Activated naive CD4-positive, alpha-beta T cell treated with anti-CD3 and anti-CD28 coated beads, Interleukin-2, amount 50 U/mL, for 24 hours (primary cell): Measurements from ENCODE around the gene RNF167.

Experiments used
- H3K27ac Mint-ChIP-seq: one replicate; pipeline ENCODE4 v1.8.0; 2021; ENCODE audit warnings: mild to moderate bottlenecking, mixed read lengths
- H3K27me3 Mint-ChIP-seq: one replicate; pipeline ENCODE4 v1.8.0; 2021; ENCODE audit warnings: mixed read lengths
- H3K36me3 Mint-ChIP-seq: one replicate; pipeline ENCODE4 v1.8.0; 2021; ENCODE audit warnings: mixed read lengths
- H3K4me1 Mint-ChIP-seq: one replicate; pipeline ENCODE4 v1.8.0; 2021; ENCODE audit warnings: mixed read lengths
- H3K4me3 Mint-ChIP-seq: one replicate; pipeline ENCODE4 v1.8.0; 2021; ENCODE audit warnings: mild to moderate bottlenecking, mixed read lengths
- H3K9me3 Mint-ChIP-seq: one replicate; pipeline ENCODE4 v1.8.0; 2021; ENCODE audit warnings: mixed read lengths

RNF167 gene

GRCh38 chr17:4971826-4972225 lies 31.8 kb downstream of the RNF167 start:
- Mint-ChIP-seq H3K4me1 (peaks cover 31% of the 10 kb centered on the region), H3K27me3 (no peaks in the 10 kb centered on the region), H3K27ac (peak overlapping the region; percentile 57)

DNA sequence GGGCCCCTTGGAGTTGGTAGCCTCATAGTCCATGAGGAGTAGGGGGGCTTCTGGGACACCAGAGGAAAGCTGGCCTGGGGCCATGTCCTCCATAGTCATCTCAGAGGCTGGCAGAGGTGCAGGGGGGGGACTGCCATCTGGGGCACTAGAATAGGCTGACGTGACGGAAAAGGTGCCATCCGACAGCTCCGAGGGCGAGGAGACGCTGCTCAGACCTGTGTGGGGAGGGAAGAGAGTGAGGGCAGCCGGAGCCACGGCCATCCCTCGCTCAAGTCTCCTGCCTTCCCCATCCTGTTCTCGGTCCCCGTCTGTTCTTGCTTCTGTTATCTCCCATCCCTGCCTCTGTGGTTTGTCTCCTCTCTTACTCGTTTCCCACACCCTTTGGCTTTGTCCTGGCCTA lies 32.3 kb downstream of the RNF167 start:
- H3K4me3 Mint-ChIP-seq: no peak overlapping the region
- H3K36me3 Mint-ChIP-seq: peaks cover 21% of the 10 kb centered on the region
- H3K27ac Mint-ChIP-seq: peak overlapping the region; percentile 81
- H3K9me3 Mint-ChIP-seq: no peaks in the 10 kb centered on the region
- H3K4me1 Mint-ChIP-seq: peaks cover 31% of the 10 kb centered on the region
- H3K27me3 Mint-ChIP-seq: no peaks in the 10 kb centered on the region

More at GRCh38 chr17:4971826-4972225, 31.8 kb downstream of the RNF167 start:
- H3K9me3 Mint-ChIP-seq: no peaks in the 10 kb centered on the region
- no peak overlapping the region for H3K4me3 Mint-ChIP-seq
- peaks cover 21% of the 10 kb centered on the region for H3K36me3 Mint-ChIP-seq

DNA sequence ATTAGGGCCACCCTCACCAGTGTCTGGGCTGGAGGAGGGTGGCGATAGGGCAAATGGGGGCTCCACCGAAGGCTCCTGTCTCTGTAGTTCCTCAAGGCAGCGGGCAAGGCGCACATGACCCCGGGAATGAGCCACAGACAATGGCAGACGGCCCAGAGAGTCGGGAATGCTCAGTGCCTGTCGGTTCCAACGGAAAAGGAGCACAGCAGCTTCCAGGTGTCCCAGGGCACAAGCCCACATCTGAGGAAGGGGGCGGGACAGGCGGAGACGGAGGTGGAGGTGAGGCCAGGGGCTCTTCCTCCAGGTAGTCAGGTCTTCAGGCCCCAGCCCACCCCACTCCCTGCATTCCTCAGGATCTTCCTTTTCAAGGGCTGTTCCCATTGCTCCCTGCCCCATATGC lies 32.7 kb downstream of the RNF167 start:
- H3K4me1 Mint-ChIP-seq: peaks cover 31% of the 10 kb centered on the region
- H3K36me3 Mint-ChIP-seq: peaks cover 21% of the 10 kb centered on the region
- H3K27ac Mint-ChIP-seq: peak overlapping the region; percentile 81
- no peaks in the 10 kb centered on the region for H3K27me3 Mint-ChIP-seq
- no peak overlapping the region for H3K4me3 Mint-ChIP-seq
- no peaks in the 10 kb centered on the region for H3K9me3 Mint-ChIP-seq

- H3K9me3 Mint-ChIP-seq: no peaks in the 10 kb centered on the region
- peak overlapping the region; percentile 35 for H3K27ac Mint-ChIP-seq
- H3K4me1 Mint-ChIP-seq: peaks cover 31% of the 10 kb centered on the region
- no peak overlapping the region for H3K4me3 Mint-ChIP-seq
- H3K27me3 Mint-ChIP-seq: no peaks in the 10 kb centered on the region
- H3K36me3 Mint-ChIP-seq: peaks cover 23% of the 10 kb centered on the region
Measured at GRCh38 chr17:4973256-4974114, 33.4 kb downstream of the RNF167 start.

DNA sequence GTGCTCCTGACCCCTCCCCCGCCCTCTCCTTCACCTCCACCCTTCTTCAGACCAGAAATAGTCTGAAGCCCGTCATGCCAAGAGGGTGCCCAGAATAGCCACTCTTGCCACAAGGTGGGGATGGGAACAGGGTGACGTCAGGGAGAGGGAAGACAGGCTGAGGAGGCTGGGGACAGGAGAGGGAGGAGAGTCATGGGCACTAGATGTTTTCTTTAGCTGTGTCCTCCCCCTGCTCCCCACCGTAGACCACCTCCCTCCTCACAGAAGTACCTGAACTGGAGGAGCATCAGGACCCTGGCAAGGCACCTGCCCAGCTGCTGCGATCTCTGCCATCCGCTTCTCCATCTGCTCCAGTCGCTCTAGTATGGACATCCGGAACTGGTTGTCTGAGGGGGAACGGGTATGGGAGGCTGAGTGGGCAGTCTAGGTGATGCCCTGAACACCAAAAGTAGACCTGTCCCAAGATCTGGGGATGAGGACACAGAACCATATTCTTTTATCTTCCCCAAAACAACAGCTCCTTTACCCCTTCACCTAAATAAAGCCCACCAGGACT lies 34.1 kb downstream of the RNF167 start:
- Mint-ChIP-seq H3K4me3 (no peak overlapping the region), H3K27me3 (no peaks in the 10 kb centered on the region), H3K9me3 (no peaks in the 10 kb centered on the region), H3K4me1 (peaks cover 26% of the 10 kb centered on the region), H3K27ac (peak overlapping the region; percentile 76), H3K36me3 (peaks cover 18% of the 10 kb centered on the region)

GRCh38 chr17:4978726-4979125 lies 38.7 kb downstream of the RNF167 start:
- H3K27me3 Mint-ChIP-seq: no peaks in the 10 kb centered on the region
- H3K27ac Mint-ChIP-seq: no peak overlapping the region
- peaks cover 19% of the 10 kb centered on the region for H3K36me3 Mint-ChIP-seq
- no peak overlapping the region for H3K4me3 Mint-ChIP-seq
- H3K9me3 Mint-ChIP-seq: no peaks in the 10 kb centered on the region
- peaks cover 21% of the 10 kb centered on the region for H3K4me1 Mint-ChIP-seq

- Mint-ChIP-seq H3K9me3 (no peaks in the 10 kb centered on the region), H3K4me1 (peaks cover 24% of the 10 kb centered on the region), H3K4me3 (peak overlapping the region; percentile 45), H3K27ac (peak overlapping the region; percentile 88), H3K36me3 (peaks cover 14% of the 10 kb centered on the region), H3K27me3 (no peaks in the 10 kb centered on the region)
Measured at GRCh38 chr17:4980644-4981216, 40.7 kb downstream of the RNF167 start.

DNA sequence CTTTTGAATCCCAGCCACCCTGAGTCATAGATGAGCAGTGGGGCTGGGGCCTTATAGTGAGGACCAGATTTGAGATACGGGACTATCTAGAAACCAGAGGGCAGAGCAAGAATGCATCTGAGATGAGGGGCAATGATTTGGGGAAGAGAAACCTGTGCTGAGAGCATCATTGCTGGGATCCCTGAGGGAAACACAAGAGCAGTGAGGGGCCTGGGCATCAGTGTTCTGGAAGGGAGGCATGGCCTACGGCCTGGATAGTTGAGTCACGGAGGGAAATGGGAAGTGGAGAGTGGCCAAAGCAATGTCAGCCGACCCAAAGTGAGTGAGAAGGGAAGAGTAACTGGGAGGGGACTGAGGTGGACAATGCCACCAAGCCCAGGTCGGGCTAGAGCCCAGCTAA lies 42.2 kb downstream of the RNF167 start:
- no peak overlapping the region for H3K4me3 Mint-ChIP-seq
- H3K36me3 Mint-ChIP-seq: peaks cover 14% of the 10 kb centered on the region
- no peaks in the 10 kb centered on the region for H3K27me3 Mint-ChIP-seq
- H3K27ac Mint-ChIP-seq: no peak overlapping the region
- H3K4me1 Mint-ChIP-seq: peaks cover 35% of the 10 kb centered on the region
- H3K9me3 Mint-ChIP-seq: no peaks in the 10 kb centered on the region

DNA sequence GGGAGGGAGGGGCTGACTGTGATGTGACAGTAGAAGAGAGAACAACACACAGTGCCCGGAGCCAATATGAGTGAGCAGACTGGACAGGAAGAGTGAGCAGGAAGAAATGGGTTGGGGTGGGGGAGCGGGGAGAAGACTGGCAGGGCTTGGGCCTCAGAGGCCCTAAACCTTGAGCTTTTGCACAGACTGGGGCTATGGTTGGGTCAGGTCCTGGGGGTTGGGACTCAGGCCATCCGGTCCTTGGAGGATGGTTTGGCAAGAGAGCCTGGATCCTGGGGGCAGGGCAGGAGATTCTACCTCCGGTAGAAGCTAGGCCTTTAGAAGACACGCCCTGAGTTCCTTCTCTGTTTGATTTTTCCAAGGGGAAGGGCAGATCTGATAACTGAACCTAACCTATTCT lies 46.3 kb downstream of the RNF167 start:
- no peaks in the 10 kb centered on the region for H3K27me3 Mint-ChIP-seq
- H3K27ac Mint-ChIP-seq: peak overlapping the region; percentile 87
- peak overlapping the region; percentile 98 for H3K4me3 Mint-ChIP-seq
- H3K4me1 Mint-ChIP-seq: peaks cover 44% of the 10 kb centered on the region
- peaks cover 3% of the 10 kb centered on the region for H3K36me3 Mint-ChIP-seq
- H3K9me3 Mint-ChIP-seq: no peaks in the 10 kb centered on the region

DNA sequence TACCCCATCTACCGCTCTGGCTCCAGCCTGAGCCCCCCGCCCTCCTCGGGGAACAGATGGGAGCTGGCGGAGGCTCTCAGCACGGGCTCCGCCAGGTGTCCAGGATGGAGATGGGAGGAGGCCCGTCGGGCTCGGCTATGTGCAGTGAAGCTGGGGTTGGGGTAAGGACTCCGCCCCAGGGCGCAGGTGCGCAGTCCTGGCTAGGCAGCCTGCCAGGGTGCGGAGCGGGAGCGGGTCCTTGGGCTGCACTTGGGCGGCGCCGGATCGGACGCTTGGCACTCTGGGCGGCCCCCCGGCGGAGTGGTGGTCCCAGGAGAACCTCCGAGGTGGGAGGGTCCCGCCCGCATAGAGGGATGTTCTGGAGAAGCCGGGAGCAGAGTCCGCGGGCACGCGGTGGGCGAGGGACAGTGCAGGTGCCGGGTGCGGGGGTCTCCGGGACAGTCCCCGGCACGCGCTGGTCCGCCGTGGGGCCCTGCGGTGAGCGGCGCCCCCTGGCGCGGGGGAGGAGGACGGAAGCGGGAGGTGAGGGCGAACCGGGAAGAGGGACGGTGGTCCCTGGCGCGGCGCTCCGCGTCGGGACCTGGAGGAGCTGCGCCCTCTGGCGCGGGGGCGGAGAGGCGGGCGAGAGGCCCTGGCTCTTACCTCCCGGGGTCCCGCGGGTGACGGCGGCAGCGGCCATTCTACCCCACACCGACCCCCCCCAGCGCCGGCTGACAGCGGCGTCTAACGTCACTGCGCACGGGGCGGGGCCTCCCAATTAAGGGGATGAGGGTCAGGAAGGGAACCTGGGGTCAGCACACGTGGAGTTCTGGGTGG lies 47.1 kb downstream of the RNF167 start, which contains the start of gene CAMTA2:
CAMTA2 (minus strand) TSS at position 725 of the 816 bp plus-strand sequence. CDS start 1,453 bp downstream, outside the sequence.
- H3K9me3 Mint-ChIP-seq: no peaks in the 10 kb centered on the region
- peak within 1 kb of the TSS; percentile 98 for H3K4me3 Mint-ChIP-seq
- H3K36me3 Mint-ChIP-seq: peaks cover 3% of the 10 kb centered on the region
- H3K4me1 Mint-ChIP-seq: peaks cover 49% of the 10 kb centered on the region
- peak within 1 kb of the TSS; percentile 90 for H3K27ac Mint-ChIP-seq
- no peaks in the 10 kb centered on the region for H3K27me3 Mint-ChIP-seq

DNA sequence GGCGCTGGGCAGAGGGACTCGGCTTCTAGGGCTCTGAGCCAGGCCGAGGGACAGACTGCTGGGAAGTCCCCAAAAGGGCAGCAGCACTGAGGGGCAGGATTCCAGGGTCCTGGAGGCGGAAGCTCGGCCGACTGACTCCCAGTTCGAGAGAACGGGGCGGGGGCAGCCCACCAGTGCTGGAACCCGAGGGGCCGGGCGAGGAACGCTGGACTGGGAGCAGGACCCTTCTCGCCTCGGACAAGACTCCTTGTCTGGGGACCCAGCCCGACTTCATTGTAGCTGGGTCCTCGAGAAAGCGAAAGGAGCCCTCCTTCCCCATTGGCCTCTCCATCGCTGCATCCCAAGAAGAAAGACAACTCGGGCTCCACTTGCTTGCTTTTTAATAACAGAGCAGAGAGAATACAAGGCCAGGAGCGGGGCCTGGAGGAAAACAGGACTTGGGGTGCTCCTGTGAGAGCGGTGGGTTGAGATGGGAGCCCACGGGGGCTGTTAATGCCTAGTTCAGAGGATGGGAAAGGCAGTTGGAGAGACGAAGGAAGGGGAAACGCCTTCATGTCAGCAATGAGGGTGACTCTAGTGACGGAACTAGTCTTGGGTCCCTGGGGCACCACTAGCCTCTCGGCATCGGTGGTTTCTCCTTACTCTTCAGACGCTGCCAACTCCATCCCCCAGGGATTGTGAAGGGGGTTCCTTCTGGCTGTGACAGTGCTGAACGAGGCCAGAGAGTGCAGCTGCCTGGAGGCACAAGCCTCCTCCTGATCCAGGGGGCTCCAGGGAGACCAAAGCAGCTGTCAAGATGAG lies 47.9 kb downstream of the RNF167 start:
- Mint-ChIP-seq H3K27me3 (no peaks in the 10 kb centered on the region), H3K4me1 (peaks cover 45% of the 10 kb centered on the region), H3K27ac (peak overlapping the region; percentile 90), H3K9me3 (no peaks in the 10 kb centered on the region), H3K4me3 (peak overlapping the region; percentile 98), H3K36me3 (no peaks in the 10 kb centered on the region)

GRCh38 chr17:4994081-4994595 lies 54.1 kb downstream of the RNF167 start:
- Mint-ChIP-seq H3K4me1 (peaks cover 26% of the 10 kb centered on the region), H3K27me3 (no peaks in the 10 kb centered on the region), H3K9me3 (no peaks in the 10 kb centered on the region), H3K4me3 (no peak overlapping the region), H3K27ac (no peak overlapping the region), H3K36me3 (no peaks in the 10 kb centered on the region)
